ENCODE data around the gene CPEB4. TPM values are rescaled to one million over a fixed set of nuclear protein-coding genes. Genes with fewer than 3 reads are reported as not detected.

CPEB4 gene
- total and polyA plus RNA-seq, 7 donors, result 6.0 to 66.2 (median 27.8) TPM

GRCh38 chr5:173843794-173844193 lies 44.4 kb upstream of the CPEB4 start:
- 90 to 96% methylated on average over 3 of the region's 3 CpGs for WGBS, 2 donors
- no peaks in the 10 kb centered on the region for H3K9me3 ChIP-seq
- intact Hi-C loops (cut with DNase I), result no loop called here
- TF ChIP-seq POLR2AphosphoS5 (IDR thresholded peaks at IDR 0.05) (no peak), EP300 (IDR thresholded peaks at IDR 0.05) (no peak), POLR2A (IDR thresholded peaks at IDR 0.05) (no peak), CTCF (IDR thresholded peaks at IDR 0.05) (no peak)
- no peak overlapping the region for H3K27ac ChIP-seq
- H3K36me3 ChIP-seq, result no peaks in the 10 kb centered on the region
- H3K27me3 ChIP-seq, result no peaks in the 10 kb centered on the region
- H3K4me1 ChIP-seq, result no peaks in the 10 kb centered on the region
- DNase-seq, result no peak
- no peak overlapping the region for H3K4me3 ChIP-seq

GRCh38 chr5:173845321-173845720 lies 42.8 kb upstream of the CPEB4 start:
- Histone ChIP-seq H3K36me3 (no peaks in the 10 kb centered on the region), H3K4me1 (no peaks in the 10 kb centered on the region)

GRCh38 chr5:173846929-173847501 lies 41.1 kb upstream of the CPEB4 start:
- intact Hi-C loops (cut with DNase I), result no loop called here
- Histone ChIP-seq H3K27me3 (no peaks in the 10 kb centered on the region), H3K4me3 (no peak overlapping the region), H3K36me3 (no peaks in the 10 kb centered on the region), H3K27ac (no peak overlapping the region), H3K9me3 (peaks cover 0 to 5% (median 0%) of the 10 kb centered on the region in 4 donors), H3K4me1 (no peaks in the 10 kb centered on the region)
- no peak for TF ChIP-seq EP300 (IDR thresholded peaks at IDR 0.05)
- no peak for TF ChIP-seq POLR2AphosphoS5 (IDR thresholded peaks at IDR 0.05)
- no peak for DNase-seq
- 96 to 100% methylated on average over 1 of the region's 1 CpG for WGBS, 2 donors

More at GRCh38 chr5:173845321-173845720, 42.8 kb upstream of the CPEB4 start:
- TF ChIP-seq POLR2A (IDR thresholded peaks at IDR 0.05) (no peak), POLR2AphosphoS5 (IDR thresholded peaks at IDR 0.05) (no peak), EP300 (IDR thresholded peaks at IDR 0.05) (no peak), CTCF (IDR thresholded peaks at IDR 0.05) (no peak)
- no peak for DNase-seq
- 94% methylated on average over 6 of the region's 6 CpGs for WGBS, 2 donors
- peaks cover 0 to 5% (median 0%) of the 10 kb centered on the region in 4 donors for H3K9me3 ChIP-seq
- no peaks in the 10 kb centered on the region for H3K27me3 ChIP-seq
- H3K27ac ChIP-seq, result no peak overlapping the region
- intact Hi-C loops (cut with DNase I), result no loop called here
- H3K4me3 ChIP-seq, result no peak overlapping the region

- Histone ChIP-seq H3K4me1 (no peaks in the 10 kb centered on the region), H3K27ac (no peak overlapping the region), H3K27me3 (no peaks in the 10 kb centered on the region), H3K9me3 (peaks cover 0 to 5% (median 0%) of the 10 kb centered on the region in 4 donors), H3K4me3 (no peak overlapping the region), H3K36me3 (no peaks in the 10 kb centered on the region)
- 93 to 96% methylated on average over 2 of the region's 2 CpGs for WGBS, 2 donors
- TF ChIP-seq POLR2AphosphoS5 (IDR thresholded peaks at IDR 0.05), result no peak
- no peak for TF ChIP-seq EP300 (IDR thresholded peaks at IDR 0.05)
- TF ChIP-seq CTCF (IDR thresholded peaks at IDR 0.05), result no peak
- no peak for TF ChIP-seq POLR2A (IDR thresholded peaks at IDR 0.05)
- intact Hi-C loops (cut with DNase I), result no loop called here
- no peak for DNase-seq
Observed at GRCh38 chr5:173848986-173849596, 39.1 kb upstream of the CPEB4 start.

GRCh38 chr5:173849908-173850307 lies 38.2 kb upstream of the CPEB4 start:
- no peak for TF ChIP-seq POLR2A (IDR thresholded peaks at IDR 0.05)
- H3K9me3 ChIP-seq, result peaks cover 0 to 5% (median 0%) of the 10 kb centered on the region in 4 donors
- no peak overlapping the region for H3K27ac ChIP-seq
- no peak for DNase-seq
- 93 to 95% methylated on average over 4 of the region's 4 CpGs for WGBS, 2 donors
- intact Hi-C loops (cut with DNase I), result no loop called here
- no peaks in the 10 kb centered on the region for H3K36me3 ChIP-seq
- no peaks in the 10 kb centered on the region for H3K27me3 ChIP-seq
- H3K4me3 ChIP-seq, result no peak overlapping the region
- H3K4me1 ChIP-seq, result no peaks in the 10 kb centered on the region
